Retina (tissue), 1 donor: ENCODE results near the gene TMEM178A.
"Not testable (repeated sequence)": the region's sequence is repeated elsewhere in the genome, so short reads cannot be mapped to it uniquely, and the experiment has no call there.

Source experiments
- DNase-seq: peaks from one replicate; pipeline ENCODE4 v3.0.0-alpha.2; 2016

TMEM178A gene

DNA sequence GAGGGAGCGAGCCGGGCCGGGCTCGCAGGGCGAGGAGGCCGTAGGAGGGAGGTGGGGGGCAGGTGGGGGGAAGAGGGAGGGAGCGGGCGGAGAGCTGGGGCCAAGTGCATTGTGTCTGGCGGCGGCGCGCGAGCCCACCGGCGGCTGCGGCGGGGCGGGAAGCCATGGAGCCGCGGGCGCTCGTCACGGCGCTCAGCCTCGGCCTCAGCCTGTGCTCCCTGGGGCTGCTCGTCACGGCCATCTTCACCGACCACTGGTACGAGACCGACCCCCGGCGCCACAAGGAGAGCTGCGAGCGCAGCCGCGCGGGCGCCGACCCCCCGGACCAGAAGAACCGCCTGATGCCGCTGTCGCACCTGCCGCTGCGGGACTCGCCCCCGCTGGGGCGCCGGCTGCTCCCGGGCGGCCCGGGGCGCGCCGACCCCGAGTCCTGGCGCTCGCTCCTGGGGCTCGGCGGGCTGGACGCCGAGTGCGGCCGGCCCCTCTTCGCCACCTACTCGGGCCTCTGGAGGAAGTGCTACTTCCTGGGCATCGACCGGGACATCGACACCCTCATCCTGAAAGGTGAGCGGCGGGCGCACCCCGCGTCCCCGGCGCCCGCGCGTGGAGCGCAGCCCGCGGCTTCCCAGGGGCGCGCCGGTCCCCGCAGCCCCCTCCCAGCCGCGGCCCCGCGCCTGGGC, at the start of gene TMEM178A:
TMEM178A (plus strand) TSS at position 107 of the 680 bp plus-strand sequence; CDS start at position 165, 58 bp downstream.
- peak; percentile 67 for DNase-seq

GRCh38 chr2:39618236-39618635, 47.5 kb upstream of the TMEM178A start:
- no peak for DNase-seq

GRCh38 chr2:39618736-39619135, 47.0 kb upstream of the TMEM178A start:
- no peak for DNase-seq

- DNase-seq, result no peak
These were observed 45.6 kb upstream of the TMEM178A start for GRCh38 chr2:39620067-39620466.

GRCh38 chr2:39621596-39621995, 44.1 kb upstream of the TMEM178A start:
- no peak for DNase-seq

DNA sequence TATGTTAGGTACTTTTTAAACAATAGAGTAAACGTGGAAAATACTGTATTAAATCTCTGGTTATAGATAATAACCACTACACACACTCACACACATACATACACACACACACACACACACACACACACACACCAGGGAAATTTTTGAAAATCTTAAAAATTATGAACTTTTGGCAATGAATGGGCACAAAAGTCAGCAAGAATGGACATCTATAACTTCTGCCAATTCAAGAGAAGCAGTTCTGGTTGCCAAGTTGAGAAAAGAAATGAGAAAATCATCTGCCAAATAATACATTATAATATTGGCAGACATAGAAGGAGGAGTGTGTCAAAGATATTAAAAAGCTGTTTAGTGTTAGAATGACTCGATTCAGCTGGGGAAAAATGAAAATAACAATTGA, 42.9 kb upstream of the TMEM178A start:
- no peak for DNase-seq

- DNase-seq, result peak; percentile 76
These were observed 41.8 kb upstream of the TMEM178A start for GRCh38 chr2:39623917-39624316.

DNA sequence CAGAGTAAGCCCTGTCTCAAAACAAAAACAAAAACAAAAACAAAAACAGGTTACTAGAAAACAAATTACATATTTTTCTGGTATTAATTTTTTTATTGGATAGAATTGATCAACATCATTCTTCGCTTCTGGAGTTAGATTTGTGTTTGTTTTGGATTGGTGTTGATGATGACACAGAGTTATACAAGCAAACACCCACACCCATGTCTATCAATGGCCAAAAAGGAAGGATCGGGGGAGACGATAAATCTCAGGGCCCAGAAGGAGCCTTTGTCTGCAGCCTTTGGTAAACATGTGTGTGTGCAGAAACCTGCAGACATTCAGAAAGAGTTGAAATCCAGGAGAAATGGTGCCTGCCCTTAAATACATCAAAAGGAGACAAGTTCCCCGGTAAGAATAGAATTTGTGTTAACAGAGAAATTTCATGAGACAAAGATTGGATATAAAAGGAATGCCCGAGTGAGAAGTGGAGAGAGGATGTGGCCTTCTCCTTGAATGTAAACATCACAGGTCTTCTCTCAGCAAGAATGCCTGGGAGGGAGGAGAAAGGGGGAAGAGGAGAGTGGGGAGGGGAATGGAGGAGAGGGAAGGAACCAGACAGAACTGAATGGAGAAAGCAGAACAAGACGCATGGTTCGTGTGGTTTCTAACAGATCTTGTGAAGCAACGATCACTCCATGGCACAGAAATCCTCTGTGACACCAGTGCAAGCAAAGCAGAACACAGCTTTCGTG, 40.4 kb upstream of the TMEM178A start:
- DNase-seq, result no peak

DNA sequence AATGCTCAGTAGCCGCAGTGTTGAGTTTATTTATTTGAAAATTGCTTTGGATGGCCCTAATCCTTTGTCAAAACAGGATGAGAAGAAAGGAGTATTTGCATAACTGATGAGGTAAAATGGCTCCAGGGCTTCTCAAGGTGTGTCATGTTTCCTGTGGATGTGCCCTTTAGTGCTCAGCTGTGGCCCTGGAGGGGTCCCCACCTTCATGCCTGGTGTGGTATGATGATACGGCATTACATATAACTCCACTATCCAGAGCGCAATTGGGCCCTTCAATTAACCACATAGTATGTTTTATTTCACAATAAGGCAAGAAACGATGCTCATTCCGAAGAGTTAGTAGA, 39.8 kb upstream of the TMEM178A start:
- no peak for DNase-seq

GRCh38 chr2:39628346-39628745, 37.4 kb upstream of the TMEM178A start:
- not testable (repeated sequence) for DNase-seq

DNA sequence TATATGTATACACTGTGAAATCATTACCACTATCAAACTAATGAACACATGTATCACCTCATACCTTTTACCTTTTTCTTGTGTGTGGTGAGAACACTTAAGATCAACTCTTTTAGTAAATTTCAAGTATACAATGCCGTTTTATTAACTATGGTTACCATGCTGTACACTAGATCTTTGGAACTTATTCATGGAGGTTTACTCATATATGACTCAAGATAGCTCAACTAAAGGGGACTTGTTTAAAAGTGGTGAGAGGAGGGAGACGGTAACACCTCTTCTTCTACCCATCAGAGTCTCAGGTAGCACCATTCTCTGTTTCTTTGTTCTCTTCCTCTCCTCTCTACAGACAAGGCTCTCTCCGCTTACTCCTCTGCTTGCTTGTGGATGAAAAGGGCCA, 36.1 kb upstream of the TMEM178A start:
- no peak for DNase-seq

- DNase-seq, result no peak
These were observed 34.5 kb upstream of the TMEM178A start for GRCh38 chr2:39631256-39631655.

DNA sequence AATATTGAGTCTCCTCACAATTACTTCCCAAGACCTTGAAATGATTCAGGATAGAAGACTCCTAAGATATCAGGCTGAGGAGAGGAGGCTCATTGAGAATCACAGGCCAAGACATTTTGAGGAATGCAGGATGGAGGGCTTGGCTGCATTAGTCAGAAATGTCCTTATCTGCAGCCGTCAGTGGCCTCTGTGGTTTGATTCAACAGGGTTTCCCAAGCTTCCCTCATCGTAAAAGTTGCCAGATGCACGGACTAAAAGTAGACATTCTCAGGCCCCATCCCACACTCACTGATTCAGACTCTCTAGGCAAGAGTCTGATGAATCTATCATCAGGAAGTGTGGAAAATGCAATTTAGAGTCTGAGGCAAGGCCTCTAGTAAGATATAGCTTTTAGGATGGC, 34.0 kb upstream of the TMEM178A start:
- DNase-seq, result no peak

DNA sequence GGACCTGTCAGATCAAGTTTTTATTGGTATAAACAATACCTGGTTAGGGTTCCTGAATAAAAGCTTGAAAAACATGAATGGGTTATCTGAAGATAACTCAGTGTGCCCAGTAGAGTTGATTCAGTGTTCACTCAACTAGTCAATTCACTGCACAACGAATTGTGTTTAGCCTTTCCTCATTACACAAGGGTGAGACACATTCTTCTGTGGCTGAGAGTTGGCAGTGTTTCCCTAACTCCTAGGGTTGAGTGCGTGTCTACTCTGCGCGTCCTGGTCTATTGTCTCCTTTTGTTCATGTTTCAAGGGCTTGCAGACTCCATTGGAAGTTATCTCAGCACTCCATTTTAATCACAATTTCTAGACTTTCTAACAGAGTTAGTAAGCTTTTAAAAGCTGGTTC, 32.8 kb upstream of the TMEM178A start:
- DNase-seq, result no peak

- no peak for DNase-seq
These were observed 29.4 kb upstream of the TMEM178A start for GRCh38 chr2:39636306-39636705.

DNA sequence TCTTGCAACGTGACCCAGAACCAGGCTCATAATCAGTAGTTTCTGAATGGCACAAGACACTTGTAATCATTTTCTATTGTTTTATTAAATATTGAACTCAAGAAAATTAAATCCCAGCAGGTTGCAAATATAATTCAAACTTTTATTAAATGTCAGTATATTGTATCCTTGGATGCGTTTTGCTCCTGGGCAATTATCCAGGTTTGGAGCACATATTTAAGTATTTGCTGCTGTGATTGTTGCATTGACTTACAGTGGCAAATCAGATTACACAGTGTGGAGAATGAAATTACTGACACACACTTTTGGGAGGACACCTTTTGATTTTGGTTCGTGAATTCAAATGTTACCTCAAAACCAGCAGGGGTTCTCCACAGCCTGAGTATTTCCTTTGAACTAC, 27.1 kb upstream of the TMEM178A start:
- no peak for DNase-seq

- no peak for DNase-seq
These were observed 25.6 kb upstream of the TMEM178A start for GRCh38 chr2:39640107-39640506.

- no peak for DNase-seq
These were observed 25.0 kb upstream of the TMEM178A start for GRCh38 chr2:39640681-39641080.

DNA sequence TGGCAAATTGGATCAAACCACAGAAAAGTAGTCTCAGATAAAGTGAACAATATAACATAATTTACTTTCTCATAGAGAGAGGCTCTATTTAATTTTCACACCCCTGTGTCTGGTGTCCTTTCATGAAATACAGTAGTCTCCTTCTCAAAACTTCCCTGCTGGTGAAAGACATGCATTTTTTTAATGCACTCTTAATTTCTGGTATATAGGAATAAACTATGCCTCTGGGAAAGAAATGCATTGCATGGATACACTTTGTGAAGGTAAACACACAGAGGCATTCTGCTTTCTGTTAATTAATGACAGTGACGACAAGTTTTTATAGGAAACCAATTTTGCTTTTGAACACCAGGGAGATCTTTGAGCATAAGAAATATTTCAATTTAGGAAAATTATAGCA, 24.1 kb upstream of the TMEM178A start:
- DNase-seq, result no peak

DNA sequence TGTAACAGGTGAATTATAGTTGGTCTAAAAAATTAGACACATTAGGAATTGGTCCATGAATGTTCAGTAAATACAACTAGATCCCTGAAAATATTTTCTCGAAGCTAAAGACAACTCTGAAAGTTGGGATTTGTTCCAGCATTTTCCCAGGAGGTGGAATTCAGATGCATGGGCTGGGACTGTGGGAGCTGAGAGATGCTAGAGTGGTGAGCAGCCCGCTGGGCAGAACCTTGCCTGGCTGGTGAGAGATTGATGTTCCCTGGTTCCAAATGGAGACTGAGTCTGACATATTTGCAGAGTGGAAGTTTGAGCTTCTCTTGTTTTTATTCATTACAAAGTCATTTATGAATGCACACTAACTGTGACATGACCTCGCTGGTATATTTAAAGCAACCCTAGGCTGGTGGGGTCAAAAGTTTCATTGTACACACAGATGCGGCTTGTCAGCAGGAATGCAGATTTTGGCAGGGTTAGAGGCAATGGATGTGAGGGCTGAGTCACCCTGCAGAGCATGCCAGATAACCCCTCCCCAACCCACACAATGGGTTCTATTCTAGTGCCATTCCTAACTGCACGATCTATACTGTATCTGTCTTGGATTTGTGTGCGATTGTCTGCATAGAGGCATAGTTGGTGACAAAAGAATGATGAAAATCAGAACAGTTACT, 23.5 kb upstream of the TMEM178A start:
- no peak for DNase-seq

GRCh38 chr2:39645826-39646225, 19.9 kb upstream of the TMEM178A start:
- DNase-seq, result no peak

DNA sequence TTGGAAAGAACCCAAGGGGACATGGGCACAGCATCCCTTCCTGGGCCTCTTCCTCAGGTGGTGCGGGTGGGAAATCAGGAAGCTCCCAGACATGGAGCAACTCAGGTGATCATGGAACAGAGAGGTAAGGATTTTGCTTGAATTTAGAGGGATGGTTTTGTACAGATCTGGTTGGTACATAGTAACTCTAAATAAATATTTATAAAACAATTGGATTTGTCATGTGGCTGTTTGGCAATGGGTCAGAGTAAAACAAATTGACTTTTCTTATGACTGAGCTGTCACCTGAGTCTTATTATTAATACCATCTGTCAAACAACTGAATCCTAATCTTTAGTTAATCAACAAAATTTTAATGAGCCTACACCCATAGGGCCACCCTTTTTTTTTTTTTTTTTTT, 19.4 kb upstream of the TMEM178A start:
- no peak for DNase-seq

DNA sequence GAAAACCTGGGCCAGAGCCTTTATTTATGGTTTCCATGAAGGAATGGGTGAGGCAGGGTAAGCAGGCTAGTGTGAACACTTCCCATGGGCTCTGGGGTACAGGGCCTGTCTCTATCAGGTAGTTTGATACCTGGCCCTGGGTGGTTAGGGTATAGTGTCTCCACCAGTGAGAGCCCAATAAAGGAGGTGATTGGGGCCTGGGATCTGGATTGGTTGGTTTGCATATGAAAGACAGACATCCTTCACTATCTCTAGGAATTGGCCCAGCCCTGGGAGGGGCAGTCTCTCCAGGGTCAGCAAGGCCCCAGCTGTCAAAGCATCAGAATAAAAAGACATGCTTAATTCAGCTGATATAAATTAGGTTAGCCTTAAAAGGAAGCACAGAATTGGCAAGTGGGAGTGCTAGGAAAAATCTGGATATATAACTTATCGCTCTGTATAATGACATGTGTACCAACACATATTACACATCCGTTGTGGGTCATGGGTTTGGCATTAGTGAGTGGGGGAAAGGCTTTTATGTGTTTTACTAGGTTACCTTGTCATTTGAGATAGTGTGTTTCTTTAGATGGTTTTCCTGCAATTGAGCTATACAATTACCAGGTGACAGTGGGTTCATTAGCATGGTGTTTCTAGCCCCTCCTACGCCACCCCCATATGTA, 18.5 kb upstream of the TMEM178A start:
- DNase-seq, result no peak

DNA sequence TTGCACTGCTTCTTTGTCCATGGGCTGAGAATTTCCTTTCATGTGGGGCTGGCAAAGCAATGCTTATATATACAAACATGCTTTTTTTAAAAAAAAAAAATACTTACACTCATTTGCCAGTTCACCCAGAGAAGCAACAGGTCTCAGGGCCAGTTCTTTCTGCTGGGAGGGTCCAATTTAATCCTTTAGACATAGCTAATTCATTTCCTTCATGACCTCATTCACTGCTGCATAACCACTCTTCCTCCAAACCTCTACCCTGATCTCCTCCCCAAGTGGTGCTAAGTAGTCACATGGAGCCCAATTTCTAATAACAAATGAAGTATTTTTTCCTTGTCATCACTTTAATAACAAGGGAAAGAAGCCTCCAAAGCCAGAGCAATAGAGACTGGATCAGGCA, 17.1 kb upstream of the TMEM178A start:
- no peak for DNase-seq
